NCI-H524 (cell line): ENCODE data around the gene TBC1D32.
"Not testable (repeated sequence)": the region's sequence is repeated elsewhere in the genome, so short reads cannot be mapped to it uniquely, and the experiment has no call there.

Experiments
- DNase-seq, 2 experiments: peaks; one replicate each; lab custom pipeline; 2025; lab: John Stamatoyannopoulos, UW

Gene TBC1D32

GRCh38 chr6:121134922-121135321, 199.4 kb downstream of the TBC1D32 start:
- DNase-seq: no peak

- no peak for DNase-seq
These were observed 209.7 kb downstream of the TBC1D32 start for GRCh38 chr6:121124600-121124999.

- no peak for DNase-seq
These were observed 221.9 kb downstream of the TBC1D32 start for GRCh38 chr6:121112356-121112755.

GRCh38 chr6:121110733-121111132, 223.5 kb downstream of the TBC1D32 start:
- no peak for DNase-seq

- DNase-seq: no peak
These were observed 227.3 kb downstream of the TBC1D32 start for GRCh38 chr6:121106962-121107361.

GRCh38 chr6:121105461-121105860, 228.8 kb downstream of the TBC1D32 start:
- DNase-seq: peak in 1 of 2 experiments; percentile 0

- no peak for DNase-seq
These were observed 240.4 kb downstream of the TBC1D32 start for GRCh38 chr6:121093928-121094327.

GRCh38 chr6:121090492-121090891, 243.8 kb downstream of the TBC1D32 start:
- no peak for DNase-seq

GRCh38 chr6:121086876-121087275, 247.4 kb downstream of the TBC1D32 start:
- DNase-seq: no peak

GRCh38 chr6:121076119-121076518, 258.2 kb downstream of the TBC1D32 start:
- DNase-seq: no peak

GRCh38 chr6:121068749-121069148, 265.5 kb downstream of the TBC1D32 start:
- not testable (repeated sequence) for DNase-seq

- no peak for DNase-seq
These were observed 266.9 kb downstream of the TBC1D32 start for GRCh38 chr6:121067381-121067780.

- DNase-seq: no peak
These were observed 269.9 kb downstream of the TBC1D32 start for GRCh38 chr6:121064345-121064744.

- DNase-seq: peak; percentile 11 to 74
These were observed 278.6 kb downstream of the TBC1D32 start for GRCh38 chr6:121055572-121056163.

- DNase-seq: not testable (repeated sequence)
These were observed 285.7 kb downstream of the TBC1D32 start for GRCh38 chr6:121048593-121048992.

GRCh38 chr6:121044905-121045304, 289.4 kb downstream of the TBC1D32 start:
- not testable (repeated sequence) for DNase-seq

- DNase-seq: not testable (repeated sequence)
These were observed 290.6 kb downstream of the TBC1D32 start for GRCh38 chr6:121043706-121044105.

- DNase-seq: not testable (repeated sequence)
These were observed 291.1 kb downstream of the TBC1D32 start for GRCh38 chr6:121043211-121043610.

- no peak for DNase-seq
These were observed 291.5 kb downstream of the TBC1D32 start for GRCh38 chr6:121042766-121043165.

- DNase-seq: no peak
These were observed 293.4 kb downstream of the TBC1D32 start for GRCh38 chr6:121040831-121041230.

GRCh38 chr6:121033091-121033490, 301.2 kb downstream of the TBC1D32 start:
- DNase-seq: no peak

GRCh38 chr6:121032268-121033006, 301.8 kb downstream of the TBC1D32 start:
- DNase-seq: no peak
